Right lobe of liver (tissue), 4 donors: ENCODE results near the gene FSTL3.

ENCODE experiments used
- CTCF ChIP-seq, 4 donors: fragments of 200-600 bp in 3 of 4; fragments of 450-650 bp in 1 of 4; IDR thresholded peaks; one replicate each; pipeline versions ENCODE4 v1.5.1 to v1.8.0; 2016 to 2022; ENCODE audit warnings: antibody characterized with exemption in 4 of 4, mild to moderate bottlenecking in 2 of 4
- POLR2A ChIP-seq: fragments of 450-650 bp; IDR thresholded peaks from one replicate; pipeline ENCODE4 v1.6.1; 2017; ENCODE audit warnings: antibody characterized with exemption, mild to moderate bottlenecking
- donor health status: DM: no; HTN: no; CAD: no.
- donor health status: DM: no; HTN: no; CAD: no.
- donor health status: DM: no; HTN: yes; CAD: no.

DNA sequence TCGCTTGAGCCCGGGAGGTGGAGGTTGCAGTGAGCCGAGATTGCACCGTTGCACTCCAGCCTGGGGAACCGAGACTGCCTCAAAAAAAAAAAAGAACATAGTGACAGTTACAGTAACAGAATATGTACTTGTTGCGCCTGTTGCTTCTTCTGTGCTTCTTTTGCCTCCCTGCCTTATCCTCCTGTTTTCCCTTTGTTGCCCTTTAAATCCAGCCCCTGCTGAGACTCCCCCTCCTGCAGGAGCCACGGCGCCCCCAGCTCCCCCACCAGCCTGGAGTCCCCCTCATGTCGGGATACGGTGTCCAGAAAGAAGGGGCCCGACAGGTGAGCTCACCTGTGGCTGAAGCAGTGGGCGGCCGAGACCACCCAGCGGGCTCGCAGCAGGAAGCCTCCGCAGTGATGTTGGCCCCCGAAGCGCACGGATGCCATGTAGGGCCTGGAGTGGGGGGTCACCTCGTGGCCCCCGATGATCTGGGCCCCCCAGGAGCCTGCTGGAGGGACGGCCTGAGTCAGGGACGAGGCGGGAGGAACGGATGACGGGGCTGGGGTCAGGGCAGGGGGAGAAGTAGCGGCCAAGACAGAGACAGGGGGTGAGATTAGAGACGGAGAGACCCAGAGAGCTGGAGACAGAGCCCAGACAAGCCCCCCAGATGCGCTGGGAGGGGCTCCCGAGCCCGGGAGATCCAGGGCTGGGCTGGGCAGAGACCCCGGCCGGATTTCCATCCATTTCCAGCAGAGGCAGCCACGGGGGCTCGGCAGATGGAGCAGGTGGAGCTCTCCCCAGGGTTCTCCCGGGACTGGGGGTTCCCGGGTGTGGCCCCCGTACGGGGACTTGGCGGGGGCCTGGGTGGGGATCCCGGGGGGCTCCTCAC lies 18.5 kb downstream of the FSTL3 start:
- TF ChIP-seq POLR2A = no peak
- no peak for TF ChIP-seq CTCF (IDR thresholded peaks at IDR 0.05)
